IMR-90 (cell line): ENCODE measurements around the gene FAF1. TPM values are rescaled to one million over a fixed set of nuclear protein-coding genes. Genes with fewer than 3 reads are reported as not detected.

Experiments
- ATAC-seq: fragments of 200-7000 bp; cut with Tn5 transposase; 2 replicates; pipeline ENCODE4 v1.9.1; 2020; ENCODE audit warnings: low read depth, mild to moderate bottlenecking, moderate library complexity
- BruUV-seq: library from RNA; stranded (reverse); fragments of 400-500 nt; replicated peaks from 2 replicates; lab custom pipeline; 2021; lab: Mats Ljungman, UMichigan
- CTCF ChIA-PET: fragments of 300-600 bp; formaldehyde crosslinking; extraction: SDS; loops from one replicate; lab custom pipeline; 2021; ENCODE audit warnings: antibody characterized with exemption; lab: Yijun Ruan, JAX
- POLR2A ChIA-PET: fragments of 300-600 bp; sonication (Branson Sonifier 250); formaldehyde crosslinking; loops from one replicate; lab custom pipeline; 2022; ENCODE audit warnings: antibody characterized with exemption; ENCODE audit not compliant: unreplicated experiment; lab: Charles Lee
- DNase-seq: peaks from one replicate; pipeline ENCODE4 v3.0.0; 2013
- H2AFZ ChIP-seq: replicated peaks from 2 replicates; pipeline ENCODE3; 2013; ENCODE audit warnings: low read length, mild to moderate bottlenecking; ENCODE audit not compliant: poor library complexity
- H2AK5ac ChIP-seq: 2 replicates; pipeline ENCODE4 v1.6.1; 2013; ENCODE audit warnings: low read depth, low read length, inconsistent platforms
- H2AK9ac ChIP-seq: replicated peaks from 2 replicates; pipeline ENCODE3; 2013; ENCODE audit warnings: mild to moderate bottlenecking, low read depth, low read length, moderate library complexity; ENCODE audit not compliant: poor library complexity
- H2BK120ac ChIP-seq: 2 replicates; pipeline ENCODE4 v1.6.1; 2013; ENCODE audit warnings: low read depth, low read length, inconsistent platforms
- H2BK15ac ChIP-seq: 3 replicates; pipeline ENCODE4 v1.6.1; 2013; ENCODE audit warnings: low read depth, low read length, inconsistent platforms
- H2BK20ac ChIP-seq: 2 replicates; pipeline ENCODE4 v1.6.1; 2013; ENCODE audit warnings: low read depth, mild to moderate bottlenecking, inconsistent platforms, low read length, moderate library complexity
- H2BK5ac ChIP-seq: 2 replicates; pipeline ENCODE4 v1.6.1; 2013; ENCODE audit warnings: mild to moderate bottlenecking, low read depth, low read length, inconsistent platforms; ENCODE audit not compliant: poor library complexity, severe bottlenecking
- H3K14ac ChIP-seq: replicated peaks from 2 replicates; pipeline ENCODE4 v1.6.1; 2013; ENCODE audit warnings: low read depth, low read length, inconsistent platforms
- H3K18ac ChIP-seq: 2 replicates; pipeline ENCODE4 v1.6.1; 2013; ENCODE audit warnings: low read depth, low read length, control low read depth
- H3K23ac ChIP-seq: 2 replicates; pipeline ENCODE4 v1.6.1; 2013; ENCODE audit warnings: low read depth, low read length, inconsistent platforms
- H3K27ac ChIP-seq: 2 replicates; pipeline ENCODE4 v1.5.1; 2013; ENCODE audit warnings: mild to moderate bottlenecking, control low read depth, low read length; ENCODE audit not compliant: insufficient read depth
- H3K27me3 ChIP-seq: 2 replicates; pipeline ENCODE4 v1.6.1; 2013; ENCODE audit warnings: low read length; ENCODE audit not compliant: control insufficient read depth, insufficient read depth
- H3K36me3 ChIP-seq: 2 replicates; pipeline ENCODE4 v1.6.1; 2013; ENCODE audit warnings: low read length, mixed read lengths; ENCODE audit not compliant: control insufficient read depth, insufficient read depth
- H3K4ac ChIP-seq: 2 replicates; pipeline ENCODE4 v1.6.1; 2013; ENCODE audit warnings: low read depth, low read length, inconsistent platforms
- H3K4me1 ChIP-seq: 2 replicates; pipeline ENCODE4 v1.6.1; 2013; ENCODE audit warnings: low read length, mixed read lengths; ENCODE audit not compliant: control insufficient read depth, insufficient read depth
- H3K4me2 ChIP-seq: 2 replicates; pipeline ENCODE4 v1.6.1; 2013; ENCODE audit warnings: low read depth, mild to moderate bottlenecking, control low read depth, low read length, moderate library complexity
- H3K4me3 ChIP-seq: 2 replicates; pipeline ENCODE4 v1.5.1; 2013; ENCODE audit warnings: low read depth, mild to moderate bottlenecking, control low read depth, low read length, moderate library complexity; ENCODE audit not compliant: insufficient read depth
- H3K56ac ChIP-seq: 2 replicates; pipeline ENCODE4 v1.6.1; 2013; ENCODE audit warnings: low read length, inconsistent platforms; ENCODE audit not compliant: insufficient read depth; ENCODE audit errors: extremely low read depth
- H3K79me1 ChIP-seq, 2 experiments: 2 replicates each; pipeline ENCODE4 v1.6.1; 2013; ENCODE audit warnings: low read length in 2 of 2, inconsistent platforms in 1 of 2, low read depth in 1 of 2
- H3K9ac ChIP-seq: 2 replicates; pipeline ENCODE4 v1.6.1; 2013; ENCODE audit warnings: low read depth, low read length, control low read depth
- H3K9me1 ChIP-seq: 2 replicates; pipeline ENCODE4 v1.6.1; 2013; ENCODE audit warnings: low read length, inconsistent platforms; ENCODE audit not compliant: insufficient read depth
- H3K9me3 ChIP-seq: 2 replicates; pipeline ENCODE4 v1.6.1; 2013; ENCODE audit warnings: low read length; ENCODE audit not compliant: control insufficient read depth, insufficient read depth
- H4K20me1 ChIP-seq: 2 replicates; pipeline ENCODE4 v1.6.1; 2013; ENCODE audit warnings: low read length, inconsistent platforms; ENCODE audit not compliant: insufficient read depth
- H4K5ac ChIP-seq: 2 replicates; pipeline ENCODE4 v1.6.1; 2013; ENCODE audit warnings: mild to moderate bottlenecking, low read depth, low read length, control low read depth
- H4K8ac ChIP-seq, 2 experiments: 2 replicates each; pipeline ENCODE4 v1.6.1; 2013; ENCODE audit warnings: low read depth in 2 of 2, low read length in 2 of 2, control low read depth in 1 of 2, inconsistent platforms in 1 of 2
- H4K91ac ChIP-seq: 2 replicates; pipeline ENCODE4 v1.6.1; 2013; ENCODE audit warnings: low read depth, low read length, inconsistent platforms; ENCODE audit not compliant: insufficient read depth
- CHD1 ChIP-seq: IDR thresholded peaks from 2 replicates; pipeline ENCODE4 v1.6.1; 2012; ENCODE audit warnings: low read depth, low read length, improper control_type of control experiment
- CTCF ChIP-seq: conservative IDR thresholded peaks from 2 replicates; pipeline ENCODE4 v1.5.1; 2012; ENCODE audit warnings: mild to moderate bottlenecking, low read depth, low read length, improper control_type of control experiment
- MAFK ChIP-seq: IDR thresholded peaks from 2 replicates; pipeline ENCODE4 v1.6.1; 2012; ENCODE audit warnings: low read depth, low read length, improper control_type of control experiment
- MAZ ChIP-seq: IDR thresholded peaks from 2 replicates; pipeline ENCODE4 v1.6.1; 2012; ENCODE audit warnings: low read depth, mild to moderate bottlenecking, low read length, improper control_type of control experiment, moderate library complexity, borderline replicate concordance
- MXI1 ChIP-seq: IDR thresholded peaks from 2 replicates; pipeline ENCODE4 v1.6.1; 2012; ENCODE audit warnings: low read depth, mild to moderate bottlenecking, low read length, moderate library complexity, borderline replicate concordance
- NFE2L2 ChIP-seq: fragments of 150-350 bp; IDR thresholded peaks from 2 replicates; pipeline ENCODE4 v1.6.1; 2016; ENCODE audit warnings: low read depth, mild to moderate bottlenecking, low read length
- POLR2A ChIP-seq: IDR thresholded peaks from 2 replicates; pipeline ENCODE4 v1.6.1; 2012; ENCODE audit warnings: mild to moderate bottlenecking, low read depth, low read length
- RAD21 ChIP-seq: IDR thresholded peaks from 2 replicates; pipeline ENCODE4 v1.6.1; 2012; ENCODE audit warnings: low read length, improper control_type of control experiment
- SMC3 ChIP-seq: fragments of 150-350 bp; IDR thresholded peaks from 2 replicates; pipeline ENCODE4 v1.6.1; 2016; ENCODE audit warnings: low read depth, mild to moderate bottlenecking, antibody characterized with exemption, low read length, moderate library complexity
- WGBS, 2 experiments: methylation state at CpG; one replicate each; pipeline versions ENCODE4 v1.1.5 to v1.1.7; 2013; ENCODE audit warnings: missing lambda C conversion rate in 2 of 2; ENCODE audit not compliant: insufficient read length in 1 of 2; ENCODE audit errors: extremely low coverage in 2 of 2; 5-methylcytosine and 5-hydroxymethylcytosine counted together
- dilution Hi-C: fragments of 300-500 bp; cut with HindIII; formaldehyde crosslinking; loops from one replicate; pipeline ENCODE4 v1.14.3; 2018; ENCODE audit warnings: low sequenced_read_pairs; ENCODE audit not compliant: unreplicated experiment
- in situ Hi-C: fragments of 300-500 bp; cut with MboI; formaldehyde crosslinking; loops from 3 replicates; pipeline ENCODE4 v1.14.3; 2019; ENCODE audit warnings: low sequenced_read_pairs, inconsistent platforms, mixed read lengths
- intact Hi-C: fragments of 100-400 bp; cut with micrococcal nuclease; formaldehyde crosslinking; loops from 2 replicates; pipeline ENCODE4 v1.10.0; 2022
- polyA plus RNA-seq, 3 experiments: library from polyadenylated mRNA; depleted of rRNA; stranded (reverse); fragments of >200 nt; gene quantifications; 2 replicates each; pipeline ENCODE4 v1.2.3, GENCODE V29; 2012; ENCODE audit warnings: low replicate concordance in 1 of 3
- total RNA-seq: library from RNA; depleted of rRNA; stranded (reverse); fragments of >200 nt; gene quantifications from 2 replicates; pipeline ENCODE4 v1.2.3, GENCODE V29; 2012
- TF ChIP-seq, protein P1 (sequence below): fragments of 150-350 bp; IDR thresholded peaks from 2 replicates; pipeline ENCODE4 v1.6.1; 2017; ENCODE audit warnings: mild to moderate bottlenecking, antibody characterized with exemption, low read length, low read depth

The FAF1 gene
- total and polyA plus RNA-seq, 2 of the 4 experiments (the other 2 are of a cell fraction): 18.8 to 72.9 TPM

GRCh38 chr1:50929376-50929958, 30.6 kb downstream of the FAF1 start:
- no peak overlapping the region for H3K27ac ChIP-seq
- POLR2A ChIA-PET: no interaction called here
- no peak overlapping the region for H3K4ac ChIP-seq
- CTCF ChIA-PET: interaction anchor here (0.6 to 1.6 kb wide), 9 partner anchors 10 to 546 kb away, joined by 3 to 9 read pairs (median 3); no protein-coding TSS in a partner anchor
- no peak overlapping the region for H2BK5ac ChIP-seq
- in situ Hi-C loops: loop anchor here (10.0 kb wide), 2 partner anchors 265 to 365 kb away; no protein-coding TSS in a partner anchor
- H4K20me1 ChIP-seq: no peaks in the 10 kb centered on the region; the same call in 1 of the 2 replicates
- no peak overlapping the region for H2BK120ac ChIP-seq
- H3K18ac ChIP-seq: no peak overlapping the region
- no peak overlapping the region for H2BK20ac ChIP-seq
- H3K4me1 ChIP-seq: peaks cover 2% of the 10 kb centered on the region; the same call in 1 of the 2 replicates
- no peaks in the 10 kb centered on the region for H3K27me3 ChIP-seq
- no CpG with 5 or more reads among the region's 2 CpGs for WGBS, 2 experiments
- no peak overlapping the region for H4K91ac ChIP-seq
- DNase-seq: peak; percentile 59
- no peak overlapping the region for H4K8ac ChIP-seq
- no peak overlapping the region for H3K4me2 ChIP-seq
- peak; percentile 54; the same call in 1 of the 2 replicates for ATAC-seq
- H3K79me1 ChIP-seq: peaks cover 5 to 26% of the 10 kb centered on the region in 2 experiments
- no peak overlapping the region for H3K23ac ChIP-seq
- no peak overlapping the region for H2AFZ ChIP-seq
- no peak overlapping the region for H3K4me3 ChIP-seq
- H3K14ac ChIP-seq: no peak overlapping the region
- TF ChIP-seq RAD21 (peak; percentile 52), MXI1 (no peak), MAZ (no peak), MAFK (no peak), NFE2L2 (no peak), POLR2A (no peak), CTCF (peak; percentile 61), SMC3 (peak; percentile 67), CHD1 (no peak)
- TF ChIP-seq, protein P1, sequence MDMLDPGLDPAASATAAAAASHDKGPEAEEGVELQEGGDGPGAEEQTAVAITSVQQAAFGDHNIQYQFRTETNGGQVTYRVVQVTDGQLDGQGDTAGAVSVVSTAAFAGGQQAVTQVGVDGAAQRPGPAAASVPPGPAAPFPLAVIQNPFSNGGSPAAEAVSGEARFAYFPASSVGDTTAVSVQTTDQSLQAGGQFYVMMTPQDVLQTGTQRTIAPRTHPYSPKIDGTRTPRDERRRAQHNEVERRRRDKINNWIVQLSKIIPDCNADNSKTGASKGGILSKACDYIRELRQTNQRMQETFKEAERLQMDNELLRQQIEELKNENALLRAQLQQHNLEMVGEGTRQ: no peak
- no peak overlapping the region for H2AK5ac ChIP-seq
- H3K9me3 ChIP-seq: no peaks in the 10 kb centered on the region
- no TSS peak for BruUV-seq
- intact Hi-C loops: loop anchor here (1.0 to 5.0 kb wide), 4 partner anchors 116 to 368 kb away; no protein-coding TSS in a partner anchor
- no peaks in the 10 kb centered on the region; the same call in 1 of the 2 replicates for H3K9me1 ChIP-seq
- dilution Hi-C loops: no loop called here
- H3K56ac ChIP-seq: no peak overlapping the region
- H2BK15ac ChIP-seq: no peak overlapping the region
- no peak overlapping the region for H4K5ac ChIP-seq
- H2AK9ac ChIP-seq: no peak overlapping the region
- H3K9ac ChIP-seq: no peak overlapping the region
- H3K36me3 ChIP-seq: no peaks in the 10 kb centered on the region
